ENCODE results near the gene MSI2. TPM values are rescaled to one million over a fixed set of nuclear protein-coding genes. Genes with fewer than 3 reads are reported as not detected.

Gene MSI2
- total RNA-seq, 1 experiment from 2014 or later = 169 TPM

GRCh38 chr17:57236686-57237299 lies 19.5 kb upstream of the MSI2 start:
- no peaks in the 10 kb centered on the region for H3K36me3 ChIP-seq (ENCODE audit: insufficient read depth, low read length)
- H3K4me3 ChIP-seq (ENCODE audit: low read length) = no peak overlapping the region
- H3K4me1 ChIP-seq (ENCODE audit: low read length) = no peaks in the 10 kb centered on the region
- H3K9me3 ChIP-seq (ENCODE audit: low read length) = no peaks in the 10 kb centered on the region
- H3K27ac ChIP-seq (ENCODE audit: low read length) = no peak overlapping the region
- H3K9ac ChIP-seq (ENCODE audit: low read length) = no peak overlapping the region
- H3K9me2 ChIP-seq (replicated peaks; ENCODE audit: insufficient read depth, low read length) = no peaks in the 10 kb centered on the region; the same call in 1 of the 2 replicates
- H4K20me1 ChIP-seq (ENCODE audit: insufficient read depth, low read depth, low read length) = no peaks in the 10 kb centered on the region
- DNase-seq = no peak
- no peak overlapping the region for H2AFZ ChIP-seq (ENCODE audit: low read length)
- no peak overlapping the region for H3K4me2 ChIP-seq (ENCODE audit: low read depth, low read length, poor library complexity, severe bottlenecking)
- no peaks in the 10 kb centered on the region; the same call in 1 of the 2 replicates for H3K27me3 ChIP-seq (ENCODE audit: low read length)
- H3K79me2 ChIP-seq (ENCODE audit: low read length) = no peaks in the 10 kb centered on the region

- DNase-seq = no peak
Observed at GRCh38 chr17:57240648-57241047, 15.7 kb upstream of the MSI2 start.

GRCh38 chr17:57242148-57242547 lies 14.2 kb upstream of the MSI2 start:
- H3K79me2 ChIP-seq (ENCODE audit: low read length) = no peaks in the 10 kb centered on the region
- no peaks in the 10 kb centered on the region for H3K9me3 ChIP-seq (ENCODE audit: low read length)
- H3K27me3 ChIP-seq (ENCODE audit: low read length) = no peaks in the 10 kb centered on the region
- DNase-seq = no peak
- no peaks in the 10 kb centered on the region for H3K36me3 ChIP-seq (ENCODE audit: insufficient read depth, low read length)
- no peaks in the 10 kb centered on the region for H4K20me1 ChIP-seq (ENCODE audit: insufficient read depth, low read depth, low read length)
- H3K9ac ChIP-seq (ENCODE audit: low read length) = no peak overlapping the region
- H2AFZ ChIP-seq (ENCODE audit: low read length) = no peak overlapping the region
- H3K9me2 ChIP-seq (replicated peaks; ENCODE audit: insufficient read depth, low read length) = no peaks in the 10 kb centered on the region
- no peak overlapping the region for H3K27ac ChIP-seq (ENCODE audit: low read length)
- peaks cover 22% of the 10 kb centered on the region for H3K4me1 ChIP-seq (ENCODE audit: low read length)
- no peak overlapping the region for H3K4me2 ChIP-seq (ENCODE audit: low read depth, low read length, poor library complexity, severe bottlenecking)
- H3K4me3 ChIP-seq (ENCODE audit: low read length) = no peak overlapping the region

More at GRCh38 chr17:57240648-57241047, 15.7 kb upstream of the MSI2 start:
- no peak overlapping the region for H3K9ac ChIP-seq (ENCODE audit: low read length)
- no peak overlapping the region for H3K27ac ChIP-seq (ENCODE audit: low read length)
- no peaks in the 10 kb centered on the region for H3K9me2 ChIP-seq (replicated peaks; ENCODE audit: insufficient read depth, low read length)
- no peaks in the 10 kb centered on the region for H3K27me3 ChIP-seq (ENCODE audit: low read length)
- H3K79me2 ChIP-seq (ENCODE audit: low read length) = no peaks in the 10 kb centered on the region
- no peaks in the 10 kb centered on the region for H3K9me3 ChIP-seq (ENCODE audit: low read length)
- no peak overlapping the region for H2AFZ ChIP-seq (ENCODE audit: low read length)
- H3K4me2 ChIP-seq (ENCODE audit: low read depth, low read length, poor library complexity, severe bottlenecking) = no peak overlapping the region
- no peaks in the 10 kb centered on the region for H3K36me3 ChIP-seq (ENCODE audit: insufficient read depth, low read length)
- peaks cover 22% of the 10 kb centered on the region for H3K4me1 ChIP-seq (ENCODE audit: low read length)
- H3K4me3 ChIP-seq (ENCODE audit: low read length) = no peak overlapping the region
- H4K20me1 ChIP-seq (ENCODE audit: insufficient read depth, low read depth, low read length) = no peaks in the 10 kb centered on the region

GRCh38 chr17:57243171-57243622 lies 13.1 kb upstream of the MSI2 start:
- peak overlapping the region; percentile 12; the same call in 1 of the 2 replicates for H3K9ac ChIP-seq (ENCODE audit: low read length)
- H3K4me1 ChIP-seq (ENCODE audit: low read length) = peaks cover 22% of the 10 kb centered on the region
- H3K4me2 ChIP-seq (ENCODE audit: low read depth, low read length, poor library complexity, severe bottlenecking) = peak overlapping the region; percentile 3
- H3K36me3 ChIP-seq (ENCODE audit: insufficient read depth, low read length) = no peaks in the 10 kb centered on the region
- H4K20me1 ChIP-seq (ENCODE audit: insufficient read depth, low read depth, low read length) = no peaks in the 10 kb centered on the region
- no peaks in the 10 kb centered on the region for H3K79me2 ChIP-seq (ENCODE audit: low read length)
- peak; percentile 94 for DNase-seq
- no peak overlapping the region for H3K27ac ChIP-seq (ENCODE audit: low read length)
- peak overlapping the region; percentile 69; the same call in 1 of the 2 replicates for H2AFZ ChIP-seq (ENCODE audit: low read length)
- no peaks in the 10 kb centered on the region for H3K27me3 ChIP-seq (ENCODE audit: low read length)
- H3K4me3 ChIP-seq (ENCODE audit: low read length) = no peak overlapping the region
- no peaks in the 10 kb centered on the region for H3K9me3 ChIP-seq (ENCODE audit: low read length)
- no peaks in the 10 kb centered on the region for H3K9me2 ChIP-seq (replicated peaks; ENCODE audit: insufficient read depth, low read length)

- Histone ChIP-seq H3K4me3 (ENCODE audit: low read length) (no peak overlapping the region), H3K9me2 (replicated peaks; ENCODE audit: insufficient read depth, low read length) (no peaks in the 10 kb centered on the region), H2AFZ (ENCODE audit: low read length) (no peak overlapping the region), H3K79me2 (ENCODE audit: low read length) (no peaks in the 10 kb centered on the region), H3K9ac (ENCODE audit: low read length) (no peak overlapping the region), H3K36me3 (ENCODE audit: insufficient read depth, low read length) (no peaks in the 10 kb centered on the region), H3K27ac (ENCODE audit: low read length) (no peak overlapping the region), H3K27me3 (ENCODE audit: low read length) (no peaks in the 10 kb centered on the region), H3K9me3 (ENCODE audit: low read length) (peaks cover 3% of the 10 kb centered on the region; the same call in 1 of the 2 replicates), H4K20me1 (ENCODE audit: insufficient read depth, low read depth, low read length) (no peaks in the 10 kb centered on the region), H3K4me1 (ENCODE audit: low read length) (peaks cover 22% of the 10 kb centered on the region), H3K4me2 (ENCODE audit: low read depth, low read length, poor library complexity, severe bottlenecking) (no peak overlapping the region)
- no peak for DNase-seq
Observed at GRCh38 chr17:57245786-57246185, 10.5 kb upstream of the MSI2 start.

- Histone ChIP-seq H3K27me3 (ENCODE audit: low read length) (no peaks in the 10 kb centered on the region), H4K20me1 (ENCODE audit: insufficient read depth, low read depth, low read length) (no peaks in the 10 kb centered on the region), H3K79me2 (ENCODE audit: low read length) (no peaks in the 10 kb centered on the region), H3K4me2 (ENCODE audit: low read depth, low read length, poor library complexity, severe bottlenecking) (no peak overlapping the region), H2AFZ (ENCODE audit: low read length) (no peak overlapping the region), H3K9ac (ENCODE audit: low read length) (no peak overlapping the region), H3K4me3 (ENCODE audit: low read length) (no peak overlapping the region), H3K4me1 (ENCODE audit: low read length) (peaks cover 22% of the 10 kb centered on the region), H3K9me2 (replicated peaks; ENCODE audit: insufficient read depth, low read length) (no peaks in the 10 kb centered on the region), H3K36me3 (ENCODE audit: insufficient read depth, low read length) (no peaks in the 10 kb centered on the region), H3K27ac (ENCODE audit: low read length) (no peak overlapping the region), H3K9me3 (ENCODE audit: low read length) (peaks cover 7% of the 10 kb centered on the region; the same call in 1 of the 2 replicates)
- no peak for DNase-seq
Observed at GRCh38 chr17:57246257-57246656, 10.1 kb upstream of the MSI2 start.

- Histone ChIP-seq H3K9me3 (ENCODE audit: low read length) (peaks cover 8% of the 10 kb centered on the region; the same call in 1 of the 2 replicates), H3K36me3 (ENCODE audit: insufficient read depth, low read length) (no peaks in the 10 kb centered on the region), H3K79me2 (ENCODE audit: low read length) (no peaks in the 10 kb centered on the region), H2AFZ (ENCODE audit: low read length) (no peak overlapping the region), H3K27ac (ENCODE audit: low read length) (no peak overlapping the region), H3K4me2 (ENCODE audit: low read depth, low read length, poor library complexity, severe bottlenecking) (no peak overlapping the region), H3K9ac (ENCODE audit: low read length) (no peak overlapping the region), H4K20me1 (ENCODE audit: insufficient read depth, low read depth, low read length) (no peaks in the 10 kb centered on the region), H3K4me3 (ENCODE audit: low read length) (no peak overlapping the region), H3K4me1 (ENCODE audit: low read length) (peaks cover 22% of the 10 kb centered on the region), H3K27me3 (ENCODE audit: low read length) (no peaks in the 10 kb centered on the region), H3K9me2 (replicated peaks; ENCODE audit: insufficient read depth, low read length) (no peaks in the 10 kb centered on the region)
- no peak for DNase-seq
Observed at GRCh38 chr17:57247261-57247660, 9.1 kb upstream of the MSI2 start.

- Histone ChIP-seq H3K4me2 (ENCODE audit: low read depth, low read length, poor library complexity, severe bottlenecking) (no peak overlapping the region), H3K36me3 (ENCODE audit: insufficient read depth, low read length) (no peaks in the 10 kb centered on the region), H3K27ac (ENCODE audit: low read length) (no peak overlapping the region), H3K9me2 (replicated peaks; ENCODE audit: insufficient read depth, low read length) (no peaks in the 10 kb centered on the region), H3K4me1 (ENCODE audit: low read length) (peaks cover 17% of the 10 kb centered on the region), H3K4me3 (ENCODE audit: low read length) (no peak overlapping the region), H3K9ac (ENCODE audit: low read length) (no peak overlapping the region), H4K20me1 (ENCODE audit: insufficient read depth, low read depth, low read length) (no peaks in the 10 kb centered on the region), H3K9me3 (ENCODE audit: low read length) (peaks cover 8% of the 10 kb centered on the region; the same call in 1 of the 2 replicates), H2AFZ (ENCODE audit: low read length) (no peak overlapping the region), H3K79me2 (ENCODE audit: low read length) (no peaks in the 10 kb centered on the region), H3K27me3 (ENCODE audit: low read length) (no peaks in the 10 kb centered on the region)
- DNase-seq = no peak
Observed at GRCh38 chr17:57247913-57248312, 8.4 kb upstream of the MSI2 start.
